Osteocyte (in vitro differentiated cells): ENCODE results near the gene RARB. TPM values are rescaled to one million over a fixed set of nuclear protein-coding genes. Genes with fewer than 3 reads are reported as not detected.
A peak's percentile ranks its signal among the peaks of the same experiment; 100 is the strongest.

ENCODE experiments used
- DNase-seq: peaks from one replicate; pipeline ENCODE4 v3.0.0; 2021; ENCODE audit warnings: mixed read lengths; ENCODE audit not compliant: unreplicated experiment; ENCODE audit errors: extremely low spot score
- H3K27ac Mint-ChIP-seq: one replicate; pipeline ENCODE4 v1.8.0; 2021; ENCODE audit warnings: mild to moderate bottlenecking, mixed read lengths; ENCODE audit not compliant: unreplicated experiment
- H3K27me3 Mint-ChIP-seq: one replicate; pipeline ENCODE4 v1.8.0; 2021; ENCODE audit warnings: mixed read lengths; ENCODE audit not compliant: unreplicated experiment
- H3K36me3 Mint-ChIP-seq: one replicate; pipeline ENCODE4 v1.8.0; 2021; ENCODE audit warnings: mixed read lengths; ENCODE audit not compliant: unreplicated experiment
- H3K4me1 Mint-ChIP-seq: one replicate; pipeline ENCODE4 v1.8.0; 2021; ENCODE audit warnings: mixed read lengths; ENCODE audit not compliant: unreplicated experiment
- H3K4me3 Mint-ChIP-seq: one replicate; pipeline ENCODE4 v1.8.0; 2021; ENCODE audit warnings: mild to moderate bottlenecking, moderate library complexity, mixed read lengths; ENCODE audit not compliant: unreplicated experiment
- H3K9me3 Mint-ChIP-seq: one replicate; pipeline ENCODE4 v1.8.0; 2021; ENCODE audit warnings: mixed read lengths; ENCODE audit not compliant: unreplicated experiment
- CTCF ChIP-seq: fragments of 200-600 bp; sonication (generic); IDR thresholded peaks from 2 replicates; pipeline ENCODE4 v1.5.0; 2021; ENCODE audit warnings: antibody characterized with exemption, mild to moderate bottlenecking, moderate library complexity
- total RNA-seq: library from RNA; stranded (reverse); gene quantifications from 2 replicates; pipeline ENCODE4 v1.2.1, GENCODE V29; 2021

RARB gene
- total RNA-seq, 1 donor from 2014 or later = 4.8 TPM

- Mint-ChIP-seq H3K27me3 (no peaks in the 10 kb centered on the region), H3K4me1 (peaks cover 49% of the 10 kb centered on the region), H3K36me3 (peaks cover 11% of the 10 kb centered on the region), H3K4me3 (no peak overlapping the region), H3K9me3 (no peaks in the 10 kb centered on the region), H3K27ac (peak overlapping the region; percentile 95)
- no peak for TF ChIP-seq CTCF
- DNase-seq = no peak
Measured at GRCh38 chr3:25581335-25581734, 153.3 kb downstream of the RARB start.

GRCh38 chr3:25581823-25582222, 153.8 kb downstream of the RARB start:
- no peak for TF ChIP-seq CTCF
- Mint-ChIP-seq H3K27ac (peak overlapping the region; percentile 95), H3K27me3 (no peaks in the 10 kb centered on the region), H3K4me3 (no peak overlapping the region), H3K4me1 (peaks cover 52% of the 10 kb centered on the region), H3K36me3 (peaks cover 9% of the 10 kb centered on the region), H3K9me3 (no peaks in the 10 kb centered on the region)
- no peak for DNase-seq

GRCh38 chr3:25582242-25582641, 154.2 kb downstream of the RARB start:
- no peak for TF ChIP-seq CTCF
- H3K27ac Mint-ChIP-seq = peak overlapping the region; percentile 95
- no peaks in the 10 kb centered on the region for H3K27me3 Mint-ChIP-seq
- H3K9me3 Mint-ChIP-seq = no peaks in the 10 kb centered on the region
- H3K36me3 Mint-ChIP-seq = peaks cover 9% of the 10 kb centered on the region
- peaks cover 55% of the 10 kb centered on the region for H3K4me1 Mint-ChIP-seq
- H3K4me3 Mint-ChIP-seq = no peak overlapping the region
- no peak for DNase-seq

- Mint-ChIP-seq H3K36me3 (peaks cover 13% of the 10 kb centered on the region), H3K27ac (peak overlapping the region; percentile 85), H3K4me1 (peaks cover 61% of the 10 kb centered on the region), H3K9me3 (peaks cover 5% of the 10 kb centered on the region), H3K27me3 (no peaks in the 10 kb centered on the region), H3K4me3 (no peak overlapping the region)
- no peak for DNase-seq
- TF ChIP-seq CTCF = no peak
Measured at GRCh38 chr3:25583343-25583742, 155.3 kb downstream of the RARB start.

GRCh38 chr3:25584011-25584789, 156.1 kb downstream of the RARB start:
- peaks cover 11% of the 10 kb centered on the region for H3K36me3 Mint-ChIP-seq
- H3K4me1 Mint-ChIP-seq = peaks cover 68% of the 10 kb centered on the region
- peaks cover 5% of the 10 kb centered on the region for H3K9me3 Mint-ChIP-seq
- no peak for DNase-seq
- TF ChIP-seq CTCF = no peak
- H3K4me3 Mint-ChIP-seq = no peak overlapping the region
- no peaks in the 10 kb centered on the region for H3K27me3 Mint-ChIP-seq
- H3K27ac Mint-ChIP-seq = peak overlapping the region; percentile 85
